HEK293 (cell line): ENCODE data around the gene APCDD1L.

Experiments used
- CTCF ChIP-seq: fragments of 450-650 bp; formaldehyde crosslinking; IDR thresholded peaks from 2 replicates; pipeline ENCODE4 v1.5.1; 2016; ENCODE audit warnings: missing biosample characterization, missing genetic modification characterization
- SP7 ChIP-seq: fragments of 450-650 bp; formaldehyde crosslinking; IDR thresholded peaks from 2 replicates; pipeline ENCODE4 v1.5.1; 2016; ENCODE audit warnings: missing biosample characterization, missing genetic modification characterization
- ZNF302 ChIP-seq: fragments of 450-650 bp; formaldehyde crosslinking; IDR thresholded peaks from 2 replicates; pipeline ENCODE4 v1.5.1; 2016; ENCODE audit warnings: missing biosample characterization, missing genetic modification characterization, low read depth
- ZNF426 ChIP-seq: fragments of 450-650 bp; formaldehyde crosslinking; IDR thresholded peaks from 2 replicates; pipeline ENCODE4 v1.5.1; 2017; ENCODE audit warnings: missing biosample characterization, missing genetic modification characterization, mild to moderate bottlenecking, inconsistent platforms, moderate library complexity
- ZNF518A ChIP-seq: fragments of 450-650 bp; formaldehyde crosslinking; conservative IDR thresholded peaks from 2 replicates; pipeline ENCODE4 v1.5.1; 2016; ENCODE audit warnings: low read depth, missing biosample characterization, missing genetic modification characterization
- ZNF639 ChIP-seq: fragments of 450-650 bp; formaldehyde crosslinking; IDR thresholded peaks from 2 replicates; pipeline ENCODE4 v1.5.1; 2016; ENCODE audit warnings: missing biosample characterization, missing genetic modification characterization

GRCh38 chr20:58497724-58498469, 17.3 kb downstream of the APCDD1L start:
- TF ChIP-seq ZNF639 (tag by site-specific recombination) (no peak), ZNF426 (tag by site-specific recombination) (no peak), ZNF518A (tag by site-specific recombination) (no peak), SP7 (no peak), ZNF302 (tag by site-specific recombination) (no peak), CTCF (no peak)
